IPS DF 4.7 (cell line): ENCODE results near the gene AGAP1.

Source experiments
- DNase-seq: peaks from one replicate; pipeline ENCODE4 v3.0.0-alpha.2; 2013; ENCODE audit warnings: low spot score; ENCODE audit errors: extremely low read depth

AGAP1 gene

DNA sequence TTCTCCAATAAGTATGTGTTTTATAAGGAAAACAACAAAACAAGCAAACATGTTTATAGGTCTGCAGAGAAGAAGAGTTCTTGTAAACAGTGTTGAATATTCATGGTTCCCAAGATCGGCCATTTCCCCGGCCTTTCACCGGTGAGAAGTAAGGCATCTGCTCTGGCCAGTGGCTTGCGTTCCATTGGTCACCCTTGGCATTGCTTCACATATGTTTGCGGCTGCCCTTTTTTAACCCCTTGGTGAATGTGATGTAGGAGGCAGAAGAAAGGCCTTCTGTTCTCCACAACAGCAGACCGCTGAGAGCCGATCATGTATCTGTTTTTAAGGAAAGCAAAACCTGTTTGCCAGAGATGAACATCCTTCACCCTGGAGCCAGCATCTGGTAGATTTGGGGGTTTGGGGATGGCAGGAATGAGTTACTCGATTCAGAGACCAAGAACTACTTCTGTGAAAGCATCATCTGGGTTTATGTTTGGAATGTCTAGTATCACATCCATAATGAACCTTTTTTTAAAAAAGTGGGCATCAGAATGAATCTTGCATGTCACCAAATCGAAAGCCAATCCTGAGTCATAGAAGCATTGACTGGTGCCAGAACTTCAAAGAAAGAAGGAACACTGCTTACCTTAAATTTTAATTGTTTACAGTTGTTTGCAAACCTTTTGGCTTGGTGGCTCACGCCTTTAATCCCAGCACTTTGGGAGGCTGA, 112.3 kb downstream of the AGAP1 start:
- no peak for DNase-seq

DNA sequence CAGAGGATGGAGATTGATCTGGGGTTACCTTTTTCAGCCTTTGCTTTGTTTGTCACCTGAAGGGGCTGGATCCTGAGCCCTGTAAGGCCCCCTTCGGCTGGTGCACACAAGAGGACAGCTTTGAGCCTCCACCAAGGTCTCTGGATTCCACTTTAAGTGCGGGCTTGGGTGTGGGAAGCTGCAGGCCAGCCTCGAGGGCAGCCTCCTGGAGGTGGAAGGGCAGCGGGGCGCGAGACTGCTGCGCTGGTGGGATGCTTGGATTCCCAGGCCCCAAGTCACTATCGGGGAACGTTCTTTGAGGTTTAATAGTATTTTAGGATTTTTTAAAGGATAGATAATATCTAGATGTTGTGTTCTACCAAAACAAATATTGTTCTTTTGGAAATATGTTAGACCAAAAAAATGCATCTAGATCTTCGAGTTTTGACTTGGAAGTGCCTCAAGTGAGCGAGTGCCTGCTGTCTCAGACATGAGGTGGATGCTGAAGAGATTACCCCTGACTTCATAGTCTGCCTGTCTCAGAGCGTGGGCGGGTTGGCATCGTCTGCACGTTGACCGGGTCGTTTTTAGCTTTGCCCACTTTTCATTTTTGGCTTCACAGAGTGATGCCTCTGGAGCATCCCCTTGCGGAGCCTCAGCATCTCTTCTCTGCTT, 113.8 kb downstream of the AGAP1 start:
- DNase-seq: no peak

DNA sequence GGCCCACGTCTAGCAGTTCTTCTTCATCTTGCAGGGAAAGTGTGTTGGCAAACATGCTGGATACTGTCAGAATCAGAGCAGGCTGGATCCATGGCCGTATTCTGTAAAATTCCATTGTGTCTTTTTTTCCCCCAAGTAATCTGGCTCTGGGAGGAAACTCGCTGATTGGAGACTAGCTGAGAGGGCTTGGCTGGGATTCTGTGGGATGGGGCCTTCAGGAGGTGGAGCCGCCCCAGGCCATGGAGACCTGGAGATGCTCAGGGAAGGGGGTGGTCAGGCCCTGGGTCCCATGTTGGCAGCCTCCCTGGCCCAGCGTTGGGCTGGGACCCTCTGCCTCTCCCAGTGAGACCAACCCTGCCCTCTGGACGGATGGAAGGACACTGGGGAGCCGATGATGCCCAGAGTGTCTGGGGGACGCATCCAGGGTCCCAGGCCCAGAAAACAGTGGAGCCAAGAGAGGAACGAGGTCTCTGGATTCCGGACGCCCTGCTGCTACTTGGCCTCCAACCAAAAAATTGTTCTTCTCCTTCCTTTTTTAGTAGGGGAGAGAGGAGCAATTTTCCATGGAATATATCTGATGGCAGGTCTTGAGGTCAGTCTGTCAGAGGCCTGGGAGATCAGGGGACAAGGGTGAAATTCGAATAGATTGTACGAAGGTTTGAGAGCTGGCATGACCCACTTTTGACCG, 114.5 kb downstream of the AGAP1 start:
- no peak for DNase-seq

DNA sequence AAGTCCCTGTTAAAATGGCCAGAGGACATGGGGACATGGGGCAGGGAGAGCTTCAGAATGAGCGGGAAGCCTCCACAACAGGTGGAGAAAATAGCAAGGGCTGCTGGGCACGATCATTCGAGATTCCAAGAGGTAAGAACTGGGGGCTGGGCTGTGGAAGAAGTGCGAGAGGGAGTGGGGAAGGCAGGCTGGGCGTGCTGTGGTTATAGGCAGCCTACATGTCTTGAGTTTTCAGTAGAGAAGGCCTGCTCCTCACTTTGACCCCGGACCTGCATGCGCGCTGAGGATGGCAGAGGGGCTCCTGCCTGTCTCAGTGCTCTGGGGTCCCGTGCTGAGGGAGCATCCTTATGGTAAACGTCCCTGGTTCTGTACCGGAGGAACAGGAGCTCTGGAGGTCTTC, 115.5 kb downstream of the AGAP1 start:
- DNase-seq: no peak

DNA sequence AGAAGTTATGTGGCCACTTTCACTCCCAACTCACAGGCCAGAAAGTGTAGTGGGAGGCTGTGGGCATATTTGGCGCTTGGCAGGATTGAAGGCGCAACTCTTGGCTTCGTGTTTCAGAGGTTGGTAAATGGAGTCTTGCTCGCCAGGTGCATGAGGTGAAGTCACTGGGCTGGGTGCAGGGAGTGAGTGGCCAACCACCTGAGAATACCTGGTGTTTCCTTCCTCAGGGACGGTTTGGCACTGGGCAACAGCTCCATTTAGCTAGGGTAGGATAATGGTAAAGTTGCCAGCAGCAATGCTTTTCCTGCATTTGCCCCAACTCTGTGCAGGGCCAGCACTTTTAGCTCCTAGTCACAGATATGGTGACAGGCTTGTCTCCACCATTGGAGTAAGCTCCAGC, 115.9 kb downstream of the AGAP1 start:
- DNase-seq: no peak

DNA sequence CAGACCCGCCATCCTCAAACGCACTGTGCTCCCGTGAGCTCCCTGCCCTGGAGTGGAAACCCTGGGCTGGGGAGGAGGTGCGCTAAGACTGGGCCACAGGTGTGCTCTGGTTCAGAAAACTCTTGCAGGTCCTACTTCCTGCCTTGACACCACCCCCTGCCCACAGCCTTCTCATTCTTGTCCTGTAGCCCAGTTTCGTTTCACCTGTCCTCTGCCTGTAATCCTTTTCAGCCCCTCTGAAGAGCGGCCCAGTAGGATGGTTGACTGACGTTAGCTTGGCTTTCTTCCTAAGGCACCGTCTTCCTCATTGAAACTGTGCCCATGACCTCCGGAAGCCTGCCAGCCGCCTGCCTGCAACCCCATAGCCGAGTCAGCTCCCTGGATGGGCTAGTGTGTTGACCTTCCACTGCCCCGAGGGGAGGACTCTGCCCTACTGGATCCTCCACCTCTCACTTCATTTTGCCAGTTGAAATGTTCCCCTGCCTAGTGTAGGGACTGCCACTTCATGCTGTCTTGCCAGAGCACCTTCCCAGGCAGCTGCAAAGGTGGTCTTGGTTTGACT, 116.9 kb downstream of the AGAP1 start:
- no peak for DNase-seq

DNA sequence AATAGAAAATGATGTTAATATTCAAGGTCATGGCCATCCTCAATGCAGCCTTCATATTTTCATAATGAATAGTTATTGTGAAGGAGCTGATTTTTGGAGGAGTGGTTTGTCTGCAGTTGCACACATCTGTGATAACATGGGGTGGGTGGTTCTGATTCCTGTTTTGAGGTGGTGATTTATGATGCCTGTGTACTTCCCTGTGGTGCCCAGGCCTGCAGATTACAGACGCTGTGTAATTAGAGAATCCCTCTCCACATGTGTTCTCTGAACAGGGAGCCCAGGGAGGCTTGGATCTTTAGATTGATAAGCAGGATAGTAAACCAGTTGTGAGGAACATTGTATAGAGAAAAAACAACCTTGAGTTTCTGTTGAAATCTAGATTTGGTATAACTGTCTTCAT, 117.5 kb downstream of the AGAP1 start:
- DNase-seq: no peak

DNA sequence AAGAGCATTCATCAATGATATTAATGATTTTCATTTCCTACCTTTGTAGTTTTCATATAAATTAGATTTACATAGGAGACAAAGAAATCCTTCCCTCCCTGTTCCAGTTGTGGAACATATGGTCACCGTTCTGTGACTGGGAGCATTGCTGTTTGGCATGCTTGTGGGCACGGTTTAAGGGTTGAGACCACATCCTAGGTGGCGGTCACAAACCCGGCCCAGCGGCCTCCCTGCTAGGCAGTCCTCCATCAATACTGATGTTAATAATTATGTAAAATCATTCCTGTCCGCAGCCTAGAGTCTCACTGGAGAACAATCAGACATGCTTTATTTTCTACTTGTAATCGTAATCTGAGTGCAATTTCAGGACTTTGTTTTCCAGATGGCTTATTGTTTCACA, 117.9 kb downstream of the AGAP1 start:
- no peak for DNase-seq

DNA sequence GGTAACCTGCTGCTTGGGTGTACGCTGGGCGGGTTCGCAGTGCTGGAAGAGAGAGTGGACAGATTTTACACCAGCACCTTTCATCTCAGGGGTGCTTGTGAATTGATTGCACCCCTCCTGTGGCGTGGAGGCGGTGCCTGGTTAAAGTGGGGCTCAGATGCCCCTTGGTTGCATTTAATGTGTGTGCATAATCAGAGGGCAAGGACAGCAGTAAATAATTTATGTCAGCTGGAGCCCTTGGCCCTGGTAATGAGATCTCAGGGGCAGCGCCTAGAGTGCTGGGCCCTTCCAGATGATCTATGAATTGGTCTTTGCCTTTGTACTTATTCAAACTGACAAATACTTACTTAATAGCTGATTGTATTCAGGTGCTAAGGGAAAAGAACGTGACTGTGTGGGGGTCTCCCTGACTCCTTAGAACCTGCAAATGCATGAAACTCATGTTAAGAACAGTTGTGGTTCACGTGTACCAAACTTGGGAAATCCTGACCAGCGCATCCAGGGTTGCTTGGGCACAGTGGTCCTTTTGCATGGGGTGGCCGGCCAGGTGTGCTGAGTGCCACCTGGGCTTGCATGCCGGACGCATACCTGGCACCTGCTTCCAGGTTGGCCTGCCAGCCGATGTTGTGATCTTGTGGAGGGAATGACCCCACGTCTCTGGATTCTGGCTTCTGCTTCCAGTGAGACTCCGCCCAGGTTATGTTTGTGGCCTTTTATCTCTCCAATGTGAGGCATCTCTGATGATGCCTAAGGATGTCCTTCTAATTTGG, 118.5 kb downstream of the AGAP1 start:
- DNase-seq: no peak

DNA sequence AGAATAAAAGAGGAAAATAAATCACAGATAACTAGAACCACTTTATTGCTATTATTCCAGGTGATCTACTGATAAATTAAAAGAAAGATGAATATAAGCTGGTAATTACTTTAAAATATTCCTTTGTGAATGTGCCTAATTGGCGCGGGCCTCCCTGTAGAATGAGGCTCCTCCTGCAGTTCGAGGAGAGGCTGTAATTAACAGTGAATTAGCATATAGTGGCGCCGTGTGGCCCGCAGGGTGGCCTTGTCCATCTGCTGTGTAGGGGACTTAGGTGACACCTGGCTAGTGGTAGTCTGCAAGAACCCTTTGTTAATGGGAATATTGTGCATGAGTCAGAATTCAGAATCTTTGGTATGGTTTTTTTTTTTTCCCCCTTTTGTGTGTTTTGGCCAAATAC, 119.8 kb downstream of the AGAP1 start:
- no peak for DNase-seq

DNA sequence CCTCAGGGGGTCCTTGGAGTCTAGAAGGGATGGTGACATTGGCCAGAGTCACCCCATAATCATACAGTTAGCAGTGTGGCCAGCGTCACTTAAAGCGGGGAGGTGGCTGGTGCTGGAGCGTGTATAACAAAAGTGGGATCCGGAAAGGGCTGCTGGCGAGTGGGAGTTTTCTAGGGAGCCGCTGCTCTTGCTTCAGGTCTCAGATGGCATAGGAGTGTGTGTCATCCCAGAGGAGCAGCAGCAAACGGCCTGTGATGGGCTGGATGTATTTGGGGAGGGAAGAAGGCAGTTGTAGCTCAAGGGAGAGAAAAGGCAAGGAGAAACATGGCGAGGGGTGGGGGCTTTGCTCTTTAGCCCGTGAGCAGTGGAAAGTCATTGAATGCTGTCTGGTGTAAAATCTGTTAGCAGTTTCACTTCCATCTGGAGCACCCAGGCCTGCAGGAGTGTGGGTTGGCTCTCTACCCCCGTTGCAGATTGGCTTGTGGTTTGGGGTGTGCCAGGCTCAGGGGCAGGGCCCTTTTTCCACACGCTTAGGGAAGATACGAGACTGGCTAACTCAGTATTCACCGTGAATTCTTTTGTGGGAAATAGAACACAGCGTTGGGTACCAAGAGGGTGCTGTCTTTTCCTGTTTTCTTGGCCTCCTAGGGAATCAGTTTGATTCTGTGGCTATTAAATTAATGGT, 120.5 kb downstream of the AGAP1 start:
- DNase-seq: no peak

DNA sequence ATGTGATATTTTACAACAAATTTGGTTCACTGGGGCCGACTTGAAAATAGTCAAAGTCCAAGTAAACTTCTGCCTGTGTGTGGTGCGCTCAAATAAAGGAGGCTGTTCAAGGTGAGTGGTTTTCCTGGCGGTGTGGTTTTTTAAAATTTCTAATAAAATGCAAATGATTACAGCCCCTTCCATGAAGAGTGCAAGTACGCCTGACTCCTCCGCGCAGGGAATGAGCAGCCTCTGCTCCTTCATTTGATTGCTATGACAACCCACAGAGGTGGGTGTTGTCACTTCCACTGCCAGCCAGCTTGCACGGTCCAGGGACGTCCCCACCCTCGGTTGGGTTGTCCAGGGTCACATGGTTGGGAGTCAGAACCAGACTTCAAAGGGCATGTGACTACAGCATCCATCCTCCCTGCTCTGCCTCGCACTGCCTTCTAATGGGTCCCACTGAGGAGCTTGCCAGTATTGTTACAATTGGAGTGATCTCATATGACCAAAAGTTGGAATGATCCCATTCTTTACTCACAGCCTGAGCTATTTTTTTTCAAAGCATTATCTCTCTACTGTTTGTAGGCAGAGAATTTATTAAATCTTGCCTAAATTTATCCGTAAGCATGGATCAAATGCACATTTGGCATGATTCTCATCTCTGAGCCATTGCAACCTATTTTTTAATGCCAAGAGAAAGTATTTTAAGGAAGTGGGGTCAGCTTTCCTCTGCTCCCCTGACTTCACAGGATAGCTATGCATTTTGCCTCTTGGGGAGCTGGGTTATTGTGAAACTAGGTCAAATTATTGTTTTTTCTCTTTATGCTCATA, 121.3 kb downstream of the AGAP1 start:
- no peak for DNase-seq

DNA sequence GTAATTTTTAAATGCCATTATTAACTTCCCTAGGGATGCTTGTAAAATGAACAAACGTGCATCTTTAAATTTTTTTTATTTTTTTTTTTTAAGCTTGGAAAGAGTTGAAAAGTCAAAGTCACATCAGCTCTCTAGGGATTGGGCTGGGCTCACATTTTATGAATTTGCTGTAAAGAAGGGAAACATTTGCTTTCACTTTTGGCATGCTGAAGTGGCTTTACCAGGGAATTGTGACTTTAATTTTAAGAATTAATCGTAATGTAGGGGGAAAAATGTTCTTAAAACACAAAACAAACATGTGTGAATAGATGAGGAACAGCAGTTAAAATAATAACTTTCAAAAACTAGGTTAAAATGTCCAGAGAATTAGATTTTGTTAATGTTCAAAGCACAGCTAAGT, 123.0 kb downstream of the AGAP1 start:
- no peak for DNase-seq

DNA sequence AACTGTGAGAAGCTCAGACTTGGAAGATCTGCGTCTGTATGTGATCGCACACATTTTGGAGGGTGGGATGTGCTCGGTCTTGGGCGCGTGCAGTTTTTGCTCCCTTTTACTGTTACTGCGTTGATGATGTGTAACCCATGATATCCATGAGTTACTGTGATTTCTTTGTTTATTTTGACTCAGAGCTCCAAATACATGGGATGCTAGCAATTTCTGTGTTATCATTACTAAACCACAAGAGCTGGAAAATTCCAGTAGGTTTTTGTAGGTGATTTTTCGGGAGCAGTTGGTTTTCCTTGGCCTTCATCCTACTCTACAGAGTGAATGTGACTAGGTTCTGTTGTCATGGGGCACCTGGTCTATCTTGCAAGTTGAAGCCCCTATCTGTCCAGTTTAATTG, 124.2 kb downstream of the AGAP1 start:
- no peak for DNase-seq

DNA sequence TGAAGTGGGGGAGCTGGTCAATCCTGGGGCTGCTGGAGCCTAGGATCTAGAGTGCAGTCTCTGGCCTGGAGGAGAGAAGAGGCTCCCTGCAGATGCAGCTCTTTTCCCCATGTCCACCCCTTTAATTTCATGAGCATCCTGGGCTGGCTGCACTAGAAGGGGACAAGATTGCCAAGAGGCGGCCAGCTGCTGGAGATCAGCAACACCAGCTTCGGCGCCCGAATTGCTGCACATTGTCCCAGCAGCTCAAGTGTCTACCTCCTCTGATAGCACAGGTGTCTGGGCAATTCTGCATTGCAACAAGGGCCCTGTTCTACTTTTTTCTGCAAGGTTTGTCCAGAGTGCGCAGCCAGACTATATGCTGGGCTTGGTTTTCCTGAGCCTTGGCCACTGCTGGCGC, 125.7 kb downstream of the AGAP1 start:
- DNase-seq: no peak

DNA sequence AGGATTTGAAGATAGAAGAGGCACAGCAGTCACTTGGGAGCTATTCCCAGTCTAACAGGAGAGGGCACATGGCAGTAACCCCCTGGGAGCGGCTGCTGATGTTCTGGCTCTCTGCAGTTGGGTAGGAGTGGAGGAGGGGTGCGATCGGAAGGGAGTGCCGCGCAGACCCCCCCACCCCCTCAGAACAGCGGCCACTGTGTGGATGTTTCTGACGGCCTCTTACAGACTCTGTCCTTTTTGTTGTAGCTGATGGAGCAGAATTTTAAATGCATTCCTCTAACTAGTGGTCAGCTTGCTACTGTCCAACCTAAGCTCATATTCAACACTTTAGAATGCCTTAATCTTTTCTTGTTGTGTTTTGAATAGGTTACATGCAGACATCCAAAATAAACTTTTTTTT, 127.9 kb downstream of the AGAP1 start:
- no peak for DNase-seq

DNA sequence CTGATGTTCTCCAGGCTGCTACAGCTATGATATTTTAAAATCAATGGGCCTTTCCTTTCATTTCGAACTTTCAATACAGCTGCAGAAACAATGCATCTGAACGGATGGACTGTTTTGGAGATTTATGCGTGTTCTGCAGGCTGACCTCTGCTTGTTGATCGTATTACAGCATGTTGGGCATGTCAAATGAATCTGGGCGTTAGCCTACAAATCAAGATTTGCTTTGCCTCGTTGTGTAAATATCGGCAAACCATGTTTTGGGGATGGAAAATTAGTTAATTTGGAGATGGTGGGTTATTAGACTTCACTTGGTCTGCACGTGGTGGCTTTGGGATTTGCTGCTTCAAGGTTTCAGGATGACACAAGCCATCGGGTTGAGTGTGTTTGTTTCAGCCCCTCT, 129.3 kb downstream of the AGAP1 start:
- DNase-seq: no peak

DNA sequence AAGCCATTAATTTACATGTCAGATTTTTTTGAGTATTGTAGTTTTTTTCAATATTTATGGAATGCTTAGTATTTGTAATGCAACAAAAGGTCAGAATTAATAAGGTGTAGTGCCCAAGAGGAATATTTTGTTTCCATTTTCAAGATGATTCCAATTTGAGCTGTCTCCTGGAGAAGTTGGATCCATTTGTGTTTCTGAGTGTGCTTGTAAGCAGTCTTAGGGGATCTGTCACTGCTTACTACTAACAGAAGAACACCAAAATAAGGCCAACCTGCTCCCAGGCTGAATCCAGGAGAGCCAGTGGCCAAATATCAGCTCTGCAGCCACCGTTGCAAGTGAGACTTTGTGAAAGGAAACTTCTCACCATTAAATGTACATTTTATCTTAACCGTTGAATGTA, 129.9 kb downstream of the AGAP1 start:
- no peak for DNase-seq

DNA sequence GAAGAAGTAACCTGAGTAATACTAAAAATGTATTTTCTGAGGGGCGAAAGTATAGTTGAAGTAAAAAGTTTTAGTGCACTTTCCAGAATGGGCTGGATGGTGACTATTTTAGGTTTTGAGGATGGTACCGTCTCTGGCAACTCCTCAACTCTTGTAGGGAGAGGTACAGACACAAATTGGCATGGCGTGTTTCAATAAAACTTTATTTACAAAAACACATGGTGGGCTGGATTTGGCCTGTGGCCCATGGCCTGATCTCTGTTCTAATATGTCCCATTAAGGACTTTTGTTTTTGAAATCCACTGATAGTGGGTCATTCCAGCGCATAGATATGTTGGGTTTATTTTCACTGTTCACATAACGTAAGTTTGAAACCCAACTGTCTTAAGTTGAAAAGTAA, 132.8 kb downstream of the AGAP1 start:
- DNase-seq: no peak

DNA sequence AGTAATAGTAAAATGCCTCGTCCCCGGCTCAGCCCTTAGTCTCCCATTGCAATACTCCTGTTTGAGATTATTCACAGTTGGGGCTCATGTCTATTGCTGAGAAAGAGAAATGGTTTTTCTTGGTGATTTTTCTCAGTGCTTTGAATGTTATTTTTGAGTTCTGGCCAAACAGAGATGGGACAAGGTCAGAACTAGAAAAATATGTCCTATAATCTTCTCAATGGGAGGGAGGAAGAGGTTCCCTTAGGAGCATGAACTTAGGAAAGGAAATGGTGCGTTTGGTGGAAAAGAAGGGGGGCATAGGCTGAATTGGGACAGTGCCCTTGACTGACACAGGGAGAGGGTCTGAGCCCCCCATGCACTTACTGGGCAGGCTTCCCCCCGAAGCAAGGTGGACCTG, 133.8 kb downstream of the AGAP1 start:
- no peak for DNase-seq
